Sigmoid colon (tissue), 7 donors: Measurements from ENCODE around the gene EXOC6B. TPM values are rescaled to one million over a fixed set of nuclear protein-coding genes. Genes with fewer than 3 reads are reported as not detected.

ENCODE experiments used
- DNase-seq: peaks from one replicate; pipeline ENCODE4 v3.0.0-alpha.2; 2019
- H3K27ac ChIP-seq, 4 donors: fragments of 200-600 bp; sonication (generic); one replicate each; pipeline ENCODE4 v1.5.1; 2016 to 2019; ENCODE audit warnings: mild to moderate bottlenecking in 1 of 4
- H3K27me3 ChIP-seq, 3 donors: fragments of 200-600 bp; sonication (generic); one replicate each; pipeline ENCODE4 v1.5.1; 2019; ENCODE audit warnings: mild to moderate bottlenecking in 1 of 3
- H3K36me3 ChIP-seq, 4 donors: fragments of 200-600 bp; sonication (generic); one replicate each; pipeline ENCODE4 v1.5.1; 2016 to 2019
- H3K4me1 ChIP-seq, 4 donors: fragments of 200-600 bp; sonication (generic); one replicate each; pipeline ENCODE4 v1.5.1; 2017 to 2019
- H3K4me3 ChIP-seq, 4 donors: fragments of 200-600 bp; sonication (generic); one replicate each; pipeline ENCODE4 v1.5.1; 2017 to 2019; ENCODE audit warnings: mild to moderate bottlenecking in 2 of 4, moderate library complexity in 1 of 4
- H3K9me3 ChIP-seq, 4 donors: fragments of 200-600 bp in 3 of 4; sonication (generic) in 3 of 4; one replicate each; pipeline versions ENCODE4 v1.5.1 to v1.6.1; 2013 to 2019
- CTCF ChIP-seq, 4 experiments: fragments of 450-650 bp in 3 of 4; fragments of 200-600 bp in 1 of 4; IDR thresholded peaks; one replicate each; pipeline ENCODE4 v1.5.1; 2016 to 2019; ENCODE audit warnings: antibody characterized with exemption in 4 of 4, mild to moderate bottlenecking in 3 of 4, moderate library complexity in 2 of 4
- EP300 ChIP-seq, 4 donors: sonication (generic); formaldehyde crosslinking; IDR thresholded peaks; one replicate each; pipeline ENCODE4 v1.6.1; 2017; ENCODE audit warnings: antibody characterized with exemption in 4 of 4
- POLR2A ChIP-seq, 2 donors: fragments of 450-650 bp; IDR thresholded peaks; one replicate each; pipeline ENCODE4 v1.6.1; 2016; ENCODE audit warnings: antibody characterized with exemption in 2 of 2, mild to moderate bottlenecking in 2 of 2, moderate library complexity in 2 of 2
- POLR2AphosphoS5 ChIP-seq, 4 donors: sonication (generic); formaldehyde crosslinking; IDR thresholded peaks; one replicate each; pipeline ENCODE4 v1.6.1; 2017; ENCODE audit warnings: antibody characterized with exemption in 4 of 4
- WGBS, 2 donors: extraction: QIAGEN DNeasy Blood & Tissue Kit; methylation state at CpG; one replicate each; pipeline ENCODE4 v1.1.7; 2013; 5-methylcytosine and 5-hydroxymethylcytosine counted together
- intact Hi-C: fragments of 100-400 bp; cut with DNase I; formaldehyde crosslinking; loops from one replicate; pipeline ENCODE4 v1.15.1; 2023
- polyA plus RNA-seq, 3 donors: library from polyadenylated mRNA; stranded (reverse); fragments of 200-250 nt; gene quantifications; one replicate each; pipeline ENCODE4 v1.2.3, GENCODE V29; 2013
- total RNA-seq, 4 donors: library from RNA; depleted of rRNA; stranded (reverse); fragments of >200 nt; gene quantifications; one replicate each; pipeline ENCODE4 v1.1.0, GENCODE V29; 2016
- donor health status: healthy with polysubstance abuse.
- donor health status: Bipolar disorder and iron deficiency.
- donor health status: healthy.

The EXOC6B gene
- total and polyA plus RNA-seq, 7 donors, result 5.0 to 46.1 (median 25.3) TPM

GRCh38 chr2:72785517-72785916 is 40.3 kb downstream of the EXOC6B start:
- intact Hi-C loops, result no loop called here
- Histone ChIP-seq H3K27me3 (no peaks in the 10 kb centered on the region), H3K9me3 (no peaks in the 10 kb centered on the region), H3K4me1 (peaks cover 0 to 7% (median 0%) of the 10 kb centered on the region in 4 donors), H3K36me3 (no peaks in the 10 kb centered on the region), H3K27ac (no peak overlapping the region), H3K4me3 (no peak overlapping the region)
- WGBS, 2 donors, result 76 to 79% methylated on average over 1 of the region's 1 CpG
- DNase-seq, result no peak
- TF ChIP-seq EP300 (IDR thresholded peaks at IDR 0.05) (no peak), CTCF (IDR thresholded peaks at IDR 0.05) (no peak), POLR2AphosphoS5 (IDR thresholded peaks at IDR 0.05) (no peak), POLR2A (IDR thresholded peaks at IDR 0.05) (no peak)

- Histone ChIP-seq H3K4me1 (peaks cover 0 to 7% (median 0%) of the 10 kb centered on the region in 4 donors), H3K27ac (no peak overlapping the region), H3K4me3 (no peak overlapping the region), H3K27me3 (no peaks in the 10 kb centered on the region), H3K36me3 (no peaks in the 10 kb centered on the region), H3K9me3 (no peaks in the 10 kb centered on the region)
- intact Hi-C loops, result no loop called here
- no peak for DNase-seq
- WGBS, 2 donors, result 90 to 96% methylated on average over 3 of the region's 3 CpGs
- TF ChIP-seq POLR2AphosphoS5 (IDR thresholded peaks at IDR 0.05), result no peak
- no peak for TF ChIP-seq CTCF (IDR thresholded peaks at IDR 0.05)
- no peak for TF ChIP-seq EP300 (IDR thresholded peaks at IDR 0.05)
- no peak for TF ChIP-seq POLR2A (IDR thresholded peaks at IDR 0.05)
Measured at GRCh38 chr2:72782520-72782919, 43.3 kb downstream of the EXOC6B start.

GRCh38 chr2:72781480-72781879 is 44.4 kb downstream of the EXOC6B start:
- TF ChIP-seq POLR2A (IDR thresholded peaks at IDR 0.05), result no peak
- no peak for TF ChIP-seq POLR2AphosphoS5 (IDR thresholded peaks at IDR 0.05)
- TF ChIP-seq CTCF (IDR thresholded peaks at IDR 0.05), result no peak
- no peak for TF ChIP-seq EP300 (IDR thresholded peaks at IDR 0.05)
- intact Hi-C loops, result no loop called here
- Histone ChIP-seq H3K27ac (no peak overlapping the region), H3K4me1 (peaks cover 0 to 7% (median 0%) of the 10 kb centered on the region in 4 donors), H3K9me3 (no peaks in the 10 kb centered on the region), H3K27me3 (no peaks in the 10 kb centered on the region), H3K36me3 (no peaks in the 10 kb centered on the region), H3K4me3 (no peak overlapping the region)
- no peak for DNase-seq
- WGBS, 2 donors, result 75 to 85% methylated on average over 5 of the region's 5 CpGs

- WGBS, 2 donors, result 12 to 35% methylated on average over 2 of the region's 2 CpGs
- Histone ChIP-seq H3K27me3 (no peaks in the 10 kb centered on the region), H3K9me3 (no peaks in the 10 kb centered on the region), H3K4me1 (peaks cover 0 to 7% (median 0%) of the 10 kb centered on the region in 4 donors), H3K27ac (no peak overlapping the region), H3K4me3 (no peak overlapping the region), H3K36me3 (no peaks in the 10 kb centered on the region)
- no peak for TF ChIP-seq CTCF (IDR thresholded peaks at IDR 0.05)
- no peak for TF ChIP-seq POLR2A (IDR thresholded peaks at IDR 0.05)
- TF ChIP-seq EP300 (IDR thresholded peaks at IDR 0.05), result no peak
- TF ChIP-seq POLR2AphosphoS5 (IDR thresholded peaks at IDR 0.05), result no peak
- DNase-seq, result no peak
- intact Hi-C loops, result no loop called here
Measured at GRCh38 chr2:72780477-72780876, 45.4 kb downstream of the EXOC6B start.

GRCh38 chr2:72779495-72779894 is 46.3 kb downstream of the EXOC6B start:
- intact Hi-C loops, result no loop called here
- no peaks in the 10 kb centered on the region for H3K27me3 ChIP-seq

More at GRCh38 chr2:72779495-72779894, 46.3 kb downstream of the EXOC6B start:
- H3K36me3 ChIP-seq, result no peaks in the 10 kb centered on the region
- H3K4me1 ChIP-seq, result peaks cover 0 to 7% (median 0%) of the 10 kb centered on the region in 4 donors
- H3K9me3 ChIP-seq, result no peaks in the 10 kb centered on the region
- TF ChIP-seq CTCF (IDR thresholded peaks at IDR 0.05) (no peak), POLR2AphosphoS5 (IDR thresholded peaks at IDR 0.05) (no peak), POLR2A (IDR thresholded peaks at IDR 0.05) (no peak), EP300 (IDR thresholded peaks at IDR 0.05) (no peak)
- WGBS, 2 donors, result 92 to 95% methylated on average over 2 of the region's 2 CpGs
- H3K4me3 ChIP-seq, result no peak overlapping the region
- H3K27ac ChIP-seq, result no peak overlapping the region
- no peak for DNase-seq
